ENCODE results near the gene LILRA6. TPM values are rescaled to one million over a fixed set of nuclear protein-coding genes. Genes with fewer than 3 reads are reported as not detected.
"Not testable (repeated sequence)": the region's sequence is repeated elsewhere in the genome, so short reads cannot be mapped to it uniquely, and the experiment has no call there.

LILRA6 gene
- total RNA-seq: not detected in 2 replicates

DNA sequence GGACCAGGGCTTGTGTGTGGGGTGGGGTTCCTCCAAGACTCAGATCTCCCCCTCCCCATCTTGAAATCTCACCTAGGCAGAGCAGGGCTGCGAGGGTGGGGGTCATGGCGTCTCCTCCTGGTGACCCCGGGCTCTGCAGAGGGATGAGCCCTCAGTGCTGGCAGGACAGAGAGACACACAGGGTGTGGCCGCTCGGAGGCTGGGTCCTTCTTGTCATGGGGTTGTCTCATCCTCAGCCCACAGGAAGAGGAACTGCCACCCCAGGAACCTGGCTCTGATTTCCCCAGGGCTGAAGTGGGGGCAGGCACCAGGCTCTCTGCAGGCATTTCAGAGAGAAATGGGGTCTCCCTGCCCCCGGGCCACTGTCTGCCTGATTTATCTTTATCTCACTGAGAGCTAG is at the start of gene LILRA6:
TSS of gene LILRA6 (minus strand) at position 145 of the 400 bp plus-strand sequence.
- H3K36me3 Mint-ChIP-seq (ENCODE audit: low read depth); H3K4me3 Mint-ChIP-seq (ENCODE audit: low read depth); H3K4me1 Mint-ChIP-seq (ENCODE audit: low read depth); H3K9me3 Mint-ChIP-seq; intact Hi-C loops (cut with micrococcal nuclease); H3K27ac Mint-ChIP-seq; DNase-seq (ENCODE audit: low spot score): not testable (repeated sequence)
- peaks cover 12% of the 10 kb centered on the region for H3K27me3 Mint-ChIP-seq (ENCODE audit: low read depth)

DNA sequence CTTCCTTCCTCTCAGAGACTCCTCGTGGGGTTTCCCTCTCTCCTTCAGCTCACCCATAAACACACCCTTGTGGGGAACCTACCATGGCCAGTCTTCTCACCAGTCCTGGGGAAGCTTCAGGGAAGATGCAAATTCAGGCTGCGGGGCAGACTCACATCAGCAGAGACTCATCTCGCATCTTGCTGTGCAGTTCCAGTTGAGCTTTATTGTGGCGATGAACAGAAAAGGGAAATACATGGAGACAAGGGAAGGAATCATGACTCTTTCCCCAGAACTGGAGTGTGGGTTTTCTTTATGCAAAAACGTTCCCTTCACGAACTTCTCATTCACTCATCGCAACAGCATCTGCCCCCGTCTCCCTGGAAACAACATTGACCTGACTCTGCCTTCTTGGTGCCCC is 46.6 kb upstream of the LILRA6 start:
- H3K4me1 Mint-ChIP-seq (ENCODE audit: low read depth); intact Hi-C loops (cut with micrococcal nuclease); H3K27ac Mint-ChIP-seq; H3K4me3 Mint-ChIP-seq (ENCODE audit: low read depth); H3K9me3 Mint-ChIP-seq; H3K36me3 Mint-ChIP-seq (ENCODE audit: low read depth); DNase-seq (ENCODE audit: low spot score): not testable (repeated sequence)
- H3K27me3 Mint-ChIP-seq (ENCODE audit: low read depth): peaks cover 21% of the 10 kb centered on the region

DNA sequence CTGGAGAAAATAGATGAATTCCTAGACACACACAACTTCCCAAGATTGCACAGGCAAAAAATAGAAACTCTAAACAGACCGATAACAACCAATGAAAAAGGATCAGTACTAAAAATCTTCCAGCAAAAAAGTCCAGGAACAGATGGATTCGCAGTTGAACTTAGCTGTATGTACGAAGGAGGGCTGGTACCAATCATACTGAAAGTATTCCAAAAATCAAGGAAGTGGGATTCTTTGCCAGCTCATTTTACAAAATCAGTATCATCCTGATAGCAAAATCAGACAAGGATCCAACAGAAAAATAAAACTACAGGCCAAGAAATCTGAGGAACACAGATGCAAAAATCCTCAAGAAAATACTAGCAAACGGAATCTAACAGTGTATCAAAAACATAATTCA is 44.9 kb upstream of the LILRA6 start:
- Mint-ChIP-seq H3K27ac (no peak overlapping the region), H3K4me3 (ENCODE audit: low read depth) (no peak overlapping the region), H3K36me3 (ENCODE audit: low read depth) (no peaks in the 10 kb centered on the region), H3K4me1 (ENCODE audit: low read depth) (peaks cover 2% of the 10 kb centered on the region), H3K27me3 (ENCODE audit: low read depth) (peaks cover 23% of the 10 kb centered on the region), H3K9me3 (no peaks in the 10 kb centered on the region)
- intact Hi-C loops (cut with micrococcal nuclease): no loop called here
- DNase-seq (ENCODE audit: low spot score): no peak

DNA sequence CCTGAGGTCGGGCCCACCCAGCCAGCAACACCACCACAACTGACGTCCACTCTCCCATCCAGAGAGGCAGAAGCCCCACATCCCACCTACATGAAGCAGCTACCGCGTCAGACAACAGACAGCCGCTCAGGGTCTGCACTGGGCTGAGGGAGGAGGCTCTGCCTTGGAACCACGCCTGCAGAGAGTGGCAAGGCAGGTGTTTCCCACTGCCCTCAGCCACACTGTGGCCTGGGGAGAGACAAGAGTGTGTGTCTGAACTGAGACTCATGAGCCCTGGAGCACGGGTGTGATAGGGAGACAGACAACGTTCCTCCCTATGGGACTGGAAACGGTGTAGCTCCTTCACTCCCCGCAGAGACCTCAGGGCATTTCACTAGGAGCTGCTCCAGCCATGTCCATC is 43.7 kb upstream of the LILRA6 start:
- DNase-seq (ENCODE audit: low spot score); H3K9me3 Mint-ChIP-seq; H3K36me3 Mint-ChIP-seq (ENCODE audit: low read depth); H3K27ac Mint-ChIP-seq; H3K4me3 Mint-ChIP-seq (ENCODE audit: low read depth); H3K4me1 Mint-ChIP-seq (ENCODE audit: low read depth); intact Hi-C loops (cut with micrococcal nuclease): not testable (repeated sequence)
- H3K27me3 Mint-ChIP-seq (ENCODE audit: low read depth): peaks cover 29% of the 10 kb centered on the region

DNA sequence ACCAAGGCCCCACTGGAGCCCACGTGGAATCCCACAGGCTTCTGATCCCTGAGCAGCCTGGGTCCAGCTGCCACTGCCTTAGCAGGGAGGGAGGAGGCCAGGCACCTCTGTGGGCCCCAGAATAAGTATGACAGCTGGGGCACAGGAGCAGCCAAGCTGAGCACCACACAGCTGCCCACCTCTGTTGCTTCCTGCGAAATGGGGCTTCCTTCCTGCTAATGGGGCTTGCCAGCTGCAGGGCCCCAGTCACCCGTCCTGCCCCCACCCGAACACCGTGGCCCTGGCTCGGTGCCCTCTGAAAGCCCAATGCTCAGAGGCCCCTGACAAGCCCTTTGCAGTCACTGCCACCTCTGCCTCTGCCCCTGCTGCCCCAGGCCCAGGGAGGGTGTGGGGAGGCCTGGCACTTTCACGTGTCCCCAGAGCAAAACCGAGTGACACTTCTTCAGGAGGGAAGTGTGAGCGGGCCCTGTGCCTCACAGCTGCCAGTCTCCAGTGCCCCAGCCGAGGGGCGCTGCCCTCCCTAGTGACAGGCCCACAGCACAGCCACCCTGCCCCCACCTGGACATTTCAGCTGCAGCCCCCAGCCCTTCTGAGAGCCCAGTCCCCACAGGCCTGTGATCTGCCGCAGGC is 43.0 kb upstream of the LILRA6 start:
- DNase-seq (ENCODE audit: low spot score); H3K4me1 Mint-ChIP-seq (ENCODE audit: low read depth); H3K4me3 Mint-ChIP-seq (ENCODE audit: low read depth); H3K27ac Mint-ChIP-seq; H3K36me3 Mint-ChIP-seq (ENCODE audit: low read depth); H3K9me3 Mint-ChIP-seq; intact Hi-C loops (cut with micrococcal nuclease): not testable (repeated sequence)
- H3K27me3 Mint-ChIP-seq (ENCODE audit: low read depth): peaks cover 35% of the 10 kb centered on the region

DNA sequence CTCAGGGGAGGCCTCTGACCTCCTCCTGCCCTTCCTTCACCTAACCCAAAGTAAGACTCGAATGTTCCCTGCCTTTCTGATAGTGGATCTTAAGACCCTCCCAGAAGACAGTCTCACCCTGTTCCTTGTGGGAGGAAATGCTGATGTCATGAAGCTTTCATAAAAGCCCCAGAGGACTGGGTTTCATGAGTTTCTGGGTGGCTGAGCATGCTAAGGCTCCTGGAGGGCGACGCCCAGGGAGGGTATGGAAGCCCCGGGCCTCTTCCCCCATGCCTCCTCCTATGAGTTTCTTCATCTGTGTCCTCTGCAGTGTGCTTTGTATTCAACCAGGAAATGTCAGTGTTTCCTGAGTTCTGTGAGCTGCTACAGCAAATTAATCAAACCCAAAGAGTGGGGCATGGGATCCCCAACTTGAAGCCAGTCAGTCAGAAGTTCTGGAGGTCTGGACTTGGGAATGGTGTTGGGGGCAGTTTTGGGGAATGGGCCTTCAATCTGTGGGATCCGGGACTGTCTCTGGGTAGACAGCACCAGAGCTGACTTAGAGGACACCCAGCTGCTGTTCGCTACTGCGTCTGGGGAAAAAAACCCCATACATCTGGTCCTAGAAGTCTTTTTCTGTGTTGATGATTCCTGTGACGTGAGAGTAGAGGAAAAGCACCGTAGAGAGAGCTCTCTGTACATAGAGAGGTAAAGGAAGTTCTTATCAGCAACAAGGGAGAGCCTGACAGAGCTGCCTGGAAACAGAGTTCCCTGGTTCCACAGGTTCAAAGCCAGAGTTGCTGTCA is 40.3 kb upstream of the LILRA6 start:
- DNase-seq (ENCODE audit: low spot score): no peak
- Mint-ChIP-seq H3K36me3 (ENCODE audit: low read depth) (no peaks in the 10 kb centered on the region), H3K4me3 (ENCODE audit: low read depth) (no peak overlapping the region), H3K27me3 (ENCODE audit: low read depth) (peaks cover 32% of the 10 kb centered on the region), H3K4me1 (ENCODE audit: low read depth) (no peaks in the 10 kb centered on the region), H3K9me3 (no peaks in the 10 kb centered on the region), H3K27ac (no peak overlapping the region)
- intact Hi-C loops (cut with micrococcal nuclease): no loop called here

DNA sequence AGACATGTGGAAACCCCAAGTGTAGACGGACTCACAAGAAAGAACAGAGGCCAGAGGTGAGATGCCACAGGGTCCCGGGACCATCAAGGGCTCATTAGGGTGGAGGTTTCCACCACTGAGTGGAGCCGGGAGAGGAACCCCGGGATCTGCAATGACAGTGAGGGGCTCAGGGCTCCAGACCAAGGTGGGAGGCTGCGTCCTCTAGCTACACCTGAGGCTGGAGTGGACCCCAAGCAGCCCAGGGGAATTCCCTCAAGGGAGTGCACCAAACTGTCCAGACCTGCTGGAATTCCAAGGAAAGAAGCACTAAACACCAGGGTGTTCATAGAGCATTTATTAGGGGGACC is 39.1 kb upstream of the LILRA6 start:
- H3K4me3 Mint-ChIP-seq (ENCODE audit: low read depth); H3K9me3 Mint-ChIP-seq; intact Hi-C loops (cut with micrococcal nuclease): not testable (repeated sequence)

DNA sequence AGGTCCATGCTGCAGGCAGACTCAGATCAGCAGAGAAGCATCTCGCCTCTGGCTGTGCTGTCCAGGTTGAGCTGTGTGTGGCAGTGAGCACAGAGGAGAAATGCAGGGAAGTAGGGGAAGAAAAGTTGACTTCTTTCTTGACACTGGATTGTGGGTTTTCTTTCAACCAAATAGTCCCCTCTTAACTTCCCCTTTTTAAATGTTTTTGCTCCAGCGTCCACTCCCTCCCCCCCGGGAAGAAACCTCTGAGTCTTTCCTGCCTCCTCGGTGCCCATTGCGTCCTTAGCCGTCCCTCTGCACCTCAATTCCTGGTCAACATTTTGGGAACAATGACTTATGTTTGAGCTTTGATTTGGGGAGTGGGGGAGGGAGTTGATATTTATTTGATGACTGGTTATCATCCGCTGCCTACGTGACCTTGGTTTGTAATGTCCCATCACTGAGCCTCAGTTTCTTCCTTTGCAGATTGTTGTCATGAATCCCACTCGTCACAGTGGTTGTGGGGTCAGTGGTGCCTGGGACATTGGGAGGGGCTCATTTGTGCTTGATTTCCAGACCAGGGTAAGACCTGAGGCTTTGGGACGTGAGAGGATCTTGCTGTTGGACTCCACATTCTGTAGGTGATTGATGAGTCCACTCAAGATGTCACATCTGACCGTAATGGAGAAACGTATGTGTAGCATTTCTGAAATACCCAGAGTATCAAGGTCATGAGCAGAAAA is 38.6 kb upstream of the LILRA6 start, which contains the start of gene LILRB2:
TSS of gene LILRB2 (minus strand) at position 104 of the 722 bp plus-strand sequence. CDS start 614 bp downstream, outside the sequence.
- Mint-ChIP-seq H3K4me3 (ENCODE audit: low read depth) (no peak within 1 kb of the TSS), H3K27me3 (ENCODE audit: low read depth) (peaks cover 27% of the 10 kb centered on the region), H3K9me3 (no peaks in the 10 kb centered on the region), H3K4me1 (ENCODE audit: low read depth) (no peaks in the 10 kb centered on the region), H3K27ac (no peak within 1 kb of the TSS), H3K36me3 (ENCODE audit: low read depth) (no peaks in the 10 kb centered on the region)
- intact Hi-C loops (cut with micrococcal nuclease): no loop called here
- no peak for DNase-seq (ENCODE audit: low spot score)

More for the DNA sequence above, 39.1 kb upstream of the LILRA6 start:
- not testable (repeated sequence) for H3K36me3 Mint-ChIP-seq (ENCODE audit: low read depth); DNase-seq (ENCODE audit: low spot score); H3K27ac Mint-ChIP-seq; H3K4me1 Mint-ChIP-seq (ENCODE audit: low read depth)
- peaks cover 27% of the 10 kb centered on the region for H3K27me3 Mint-ChIP-seq (ENCODE audit: low read depth)

DNA sequence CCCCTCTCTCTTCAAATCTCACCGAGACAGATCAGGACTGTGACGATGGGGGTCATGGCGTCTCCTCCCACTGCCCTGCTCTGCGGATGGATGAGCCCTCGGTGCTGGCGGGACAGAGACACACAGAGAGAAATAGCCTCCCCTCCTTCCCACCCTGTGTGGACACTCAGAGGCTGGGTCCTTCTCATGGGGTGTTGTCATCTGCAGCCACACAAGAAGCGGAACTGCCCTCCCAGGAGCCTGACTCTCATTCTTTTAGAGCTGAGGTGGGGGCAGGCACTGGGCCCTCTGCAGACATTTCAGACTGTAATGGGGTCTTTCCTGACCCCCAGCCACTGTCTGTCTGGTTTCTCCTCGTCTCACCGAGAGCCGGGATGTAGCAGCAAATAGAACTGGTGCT is 37.9 kb upstream of the LILRA6 start:
- intact Hi-C loops (cut with micrococcal nuclease); DNase-seq (ENCODE audit: low spot score); H3K4me3 Mint-ChIP-seq (ENCODE audit: low read depth); H3K36me3 Mint-ChIP-seq (ENCODE audit: low read depth); H3K4me1 Mint-ChIP-seq (ENCODE audit: low read depth); H3K9me3 Mint-ChIP-seq; H3K27ac Mint-ChIP-seq: not testable (repeated sequence)
- peaks cover 27% of the 10 kb centered on the region for H3K27me3 Mint-ChIP-seq (ENCODE audit: low read depth)

DNA sequence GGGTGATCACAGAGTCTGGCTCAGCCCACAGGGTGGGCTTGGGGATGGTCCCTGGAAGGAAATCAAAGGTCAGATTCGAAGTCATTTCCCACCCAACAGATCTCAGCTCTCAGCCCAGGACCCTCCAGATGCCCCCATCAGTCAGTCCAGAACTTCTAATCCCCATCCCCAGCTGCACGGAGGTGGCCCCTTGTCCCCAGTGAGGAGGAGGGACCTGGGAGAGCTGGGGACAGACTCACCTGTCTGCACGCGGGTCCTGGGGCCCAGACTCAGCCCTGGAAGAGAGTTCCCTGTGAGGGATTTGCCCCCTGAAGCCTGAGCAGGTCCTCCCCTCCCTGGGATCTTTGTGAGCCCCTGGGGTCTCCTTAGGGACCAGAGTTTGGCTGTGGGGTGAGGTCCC is 37.4 kb upstream of the LILRA6 start:
- H3K4me3 Mint-ChIP-seq (ENCODE audit: low read depth); DNase-seq (ENCODE audit: low spot score); H3K9me3 Mint-ChIP-seq; H3K4me1 Mint-ChIP-seq (ENCODE audit: low read depth); H3K27ac Mint-ChIP-seq; H3K36me3 Mint-ChIP-seq (ENCODE audit: low read depth); intact Hi-C loops (cut with micrococcal nuclease): not testable (repeated sequence)
- peaks cover 27% of the 10 kb centered on the region for H3K27me3 Mint-ChIP-seq (ENCODE audit: low read depth)

DNA sequence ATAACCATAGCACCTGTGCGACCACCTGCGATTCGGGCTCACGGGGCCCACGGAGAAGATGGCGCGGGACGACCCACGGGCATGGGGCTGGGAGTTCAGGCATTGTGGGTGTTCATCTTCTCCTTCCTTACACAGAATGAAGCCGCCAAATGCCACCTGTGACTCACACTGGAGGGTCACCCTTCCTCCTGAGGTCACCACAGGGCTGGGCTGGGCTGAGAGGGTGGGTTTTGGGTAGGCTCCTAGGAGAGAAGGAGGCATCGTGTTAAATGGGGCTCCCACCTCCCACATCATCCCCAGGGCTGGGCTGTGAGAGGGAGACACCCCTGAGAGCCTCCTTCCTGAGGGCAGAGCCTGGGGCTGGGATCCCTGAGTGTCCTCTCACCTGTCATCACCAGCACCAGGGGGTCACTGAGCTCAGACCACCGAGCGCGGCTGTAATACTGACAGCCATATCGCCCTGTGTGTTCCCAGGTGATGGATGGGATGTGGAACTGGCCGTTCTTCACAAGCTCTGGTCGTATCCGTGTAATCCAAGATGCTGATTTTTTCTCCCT is 36.9 kb upstream of the LILRA6 start:
- no peak overlapping the region for H3K4me3 Mint-ChIP-seq (ENCODE audit: low read depth)
- H3K27ac Mint-ChIP-seq: no peak overlapping the region
- no peaks in the 10 kb centered on the region for H3K4me1 Mint-ChIP-seq (ENCODE audit: low read depth)
- intact Hi-C loops (cut with micrococcal nuclease): no loop called here
- H3K9me3 Mint-ChIP-seq: no peaks in the 10 kb centered on the region
- H3K36me3 Mint-ChIP-seq (ENCODE audit: low read depth): no peaks in the 10 kb centered on the region
- H3K27me3 Mint-ChIP-seq (ENCODE audit: low read depth): peaks cover 22% of the 10 kb centered on the region
- no peak for DNase-seq (ENCODE audit: low spot score)

DNA sequence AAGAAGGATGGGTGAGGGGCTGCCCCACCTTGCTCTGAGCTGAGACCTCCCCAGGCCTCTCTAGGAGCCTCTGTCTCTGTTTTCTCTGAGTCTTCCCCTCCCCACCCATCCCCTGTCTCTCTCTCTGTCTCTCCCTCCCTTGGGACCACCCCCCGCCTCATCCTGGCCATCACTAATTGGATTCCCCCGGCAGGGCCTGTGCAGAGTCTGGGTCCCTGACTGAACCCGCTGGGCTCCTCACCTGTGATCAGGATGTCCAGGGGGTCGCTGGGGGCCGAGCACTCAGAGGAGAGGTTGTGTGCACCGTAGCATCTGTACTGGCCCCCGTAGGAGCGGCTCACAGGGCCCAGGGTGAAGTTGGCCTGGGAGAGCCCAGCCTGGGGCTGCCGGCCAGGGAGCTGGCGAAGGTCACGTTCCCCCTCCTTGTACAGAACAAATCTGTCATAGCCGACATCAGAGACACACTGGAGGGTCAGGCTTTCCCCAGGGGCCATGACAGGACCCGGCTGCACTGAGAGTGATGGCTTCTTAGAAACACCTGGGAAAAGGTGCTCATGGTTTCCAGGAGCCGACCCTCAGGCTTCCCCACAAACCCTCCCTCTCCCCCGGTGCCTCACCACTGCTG is 36.1 kb upstream of the LILRA6 start:
- H3K4me1 Mint-ChIP-seq (ENCODE audit: low read depth); intact Hi-C loops (cut with micrococcal nuclease); DNase-seq (ENCODE audit: low spot score); H3K9me3 Mint-ChIP-seq; H3K4me3 Mint-ChIP-seq (ENCODE audit: low read depth); H3K27ac Mint-ChIP-seq; H3K36me3 Mint-ChIP-seq (ENCODE audit: low read depth): not testable (repeated sequence)
- H3K27me3 Mint-ChIP-seq (ENCODE audit: low read depth): peaks cover 22% of the 10 kb centered on the region

Data from activated T-helper 2 cell treated with anti-CD3 and anti-CD28 coated beads, Interferon-gamma antibody, Interleukin-2, Interleukin-4, amounts not matched to agents 10 μg/mL and 5 μg/mL and 100 μg/mL, durations not matched to agents 14 hours and 24 hours and 36 hours (primary cell).